Measurements from ENCODE around the gene ATXN1.

GRCh38 chr6:16404456-16404855, 356.8 kb downstream of the ATXN1 start:
- TF ChIP-seq CTCF (IDR thresholded peaks at IDR 0.05; ENCODE audit: low read depth, low read length) (no peak), EZH2phosphoT487 (IDR thresholded peaks at IDR 0.05; ENCODE audit: low read depth) (no peak)
